ENCODE measurements around the gene RUFY3. TPM values are rescaled to one million over a fixed set of nuclear protein-coding genes. Genes with fewer than 3 reads are reported as not detected.

Gene RUFY3
- total RNA-seq, 1 donor from 2014 or later, result 39.3 TPM

GRCh38 chr4:70842761-70843435 lies 121.1 kb downstream of the RUFY3 start:
- Mint-ChIP-seq H3K27ac (ENCODE audit: unreplicated experiment) (no peak overlapping the region), H3K27me3 (ENCODE audit: low read depth) (no peaks in the 10 kb centered on the region), H3K4me1 (ENCODE audit: low read depth) (peaks cover 3% of the 10 kb centered on the region), H3K9me3 (ENCODE audit: low read depth) (no peaks in the 10 kb centered on the region), H3K36me3 (ENCODE audit: low read depth) (no peaks in the 10 kb centered on the region), H3K4me3 (ENCODE audit: unreplicated experiment) (no peak overlapping the region)
- TF ChIP-seq CTCF (IDR thresholded peaks at IDR 0.05), result no peak
- DNase-seq (ENCODE audit: low spot score), result no peak

- Mint-ChIP-seq H3K27ac (ENCODE audit: unreplicated experiment) (no peak overlapping the region), H3K9me3 (ENCODE audit: low read depth) (no peaks in the 10 kb centered on the region), H3K4me3 (ENCODE audit: unreplicated experiment) (no peak overlapping the region), H3K36me3 (ENCODE audit: low read depth) (no peaks in the 10 kb centered on the region), H3K27me3 (ENCODE audit: low read depth) (no peaks in the 10 kb centered on the region), H3K4me1 (ENCODE audit: low read depth) (no peaks in the 10 kb centered on the region)
- no peak for DNase-seq (ENCODE audit: low spot score)
- no peak for TF ChIP-seq CTCF (IDR thresholded peaks at IDR 0.05)
Observed at GRCh38 chr4:70844180-70844579, 122.4 kb downstream of the RUFY3 start.

GRCh38 chr4:70849291-70849690 lies 127.5 kb downstream of the RUFY3 start:
- no peak for DNase-seq (ENCODE audit: low spot score)
- H3K36me3 Mint-ChIP-seq (ENCODE audit: low read depth), result no peaks in the 10 kb centered on the region
- H3K4me3 Mint-ChIP-seq (ENCODE audit: unreplicated experiment), result no peak overlapping the region
- H3K9me3 Mint-ChIP-seq (ENCODE audit: low read depth), result no peaks in the 10 kb centered on the region
- H3K27me3 Mint-ChIP-seq (ENCODE audit: low read depth), result no peaks in the 10 kb centered on the region
- no peak for TF ChIP-seq CTCF (IDR thresholded peaks at IDR 0.05)
- H3K27ac Mint-ChIP-seq (ENCODE audit: unreplicated experiment), result no peak overlapping the region
- no peaks in the 10 kb centered on the region for H3K4me1 Mint-ChIP-seq (ENCODE audit: low read depth)

GRCh38 chr4:70855464-70855863 lies 133.7 kb downstream of the RUFY3 start:
- Mint-ChIP-seq H3K4me1 (ENCODE audit: low read depth) (no peaks in the 10 kb centered on the region), H3K36me3 (ENCODE audit: low read depth) (no peaks in the 10 kb centered on the region), H3K9me3 (ENCODE audit: low read depth) (peaks cover 5% of the 10 kb centered on the region), H3K27me3 (ENCODE audit: low read depth) (no peaks in the 10 kb centered on the region), H3K27ac (ENCODE audit: unreplicated experiment) (no peak overlapping the region), H3K4me3 (ENCODE audit: unreplicated experiment) (no peak overlapping the region)
- no peak for DNase-seq (ENCODE audit: low spot score)
- no peak for TF ChIP-seq CTCF (IDR thresholded peaks at IDR 0.05)

Other genes with a start within 250 kb of the RUFY3 start
- gene MUC7, start 249.8 kb upstream of the RUFY3 start, total RNA-seq, result not detected in 3 replicates
- gene AMTN, start 203.4 kb upstream of the RUFY3 start, total RNA-seq, result not detected in 3 replicates
- gene AMBN, start 129.7 kb upstream of the RUFY3 start, total RNA-seq, result not detected in 3 replicates
- gene ENAM, start 93.2 kb upstream of the RUFY3 start, total RNA-seq, result not detected in 3 replicates
- not detected in 3 replicates for gene JCHAIN, start 55.5 kb upstream of the RUFY3 start, total RNA-seq
- 23.8 to 31.2 TPM (median 25.7 TPM) in 3 replicates for gene UTP3, start 33.4 kb upstream of the RUFY3 start, total RNA-seq
- 79.5 to 84.6 TPM (median 83.4 TPM) in 3 replicates for gene GRSF1, start 117.9 kb downstream of the RUFY3 start, total RNA-seq
- gene MOB1B, start 180.4 kb downstream of the RUFY3 start, total RNA-seq, result 23.3 to 28.8 TPM (median 27.0 TPM) in 3 replicates

All from chondrocyte (in vitro differentiated cells).